Nephron progenitor cell (in vitro differentiated cells): ENCODE data around the gene ALOXE3.

Experiments used
- DNase-seq: peaks from one replicate; pipeline ENCODE4 v3.0.0; 2021
- H3K27ac Mint-ChIP-seq: 2 replicates; pipeline ENCODE4 v1.8.0; 2021; ENCODE audit warnings: mild to moderate bottlenecking, moderate library complexity, mixed read lengths
- H3K27me3 Mint-ChIP-seq: 2 replicates; pipeline ENCODE4 v1.8.0; 2021; ENCODE audit warnings: mild to moderate bottlenecking, low read depth, mixed read lengths; ENCODE audit not compliant: poor library complexity
- H3K36me3 Mint-ChIP-seq: 2 replicates; pipeline ENCODE4 v1.8.0; 2021; ENCODE audit warnings: low read depth, mixed read lengths
- H3K4me1 Mint-ChIP-seq: 2 replicates; pipeline ENCODE4 v1.8.0; 2021; ENCODE audit warnings: mixed read lengths
- H3K4me3 Mint-ChIP-seq: 2 replicates; pipeline ENCODE4 v1.8.0; 2021; ENCODE audit warnings: mild to moderate bottlenecking, moderate library complexity, mixed read lengths
- H3K9me3 Mint-ChIP-seq: 2 replicates; pipeline ENCODE4 v1.8.0; 2021; ENCODE audit warnings: mild to moderate bottlenecking, moderate library complexity, mixed read lengths
- TF ChIP-seq, protein P1 (sequence below): fragments of 200-600 bp; sonication (generic); IDR thresholded peaks from 2 replicates; pipeline ENCODE4 v1.5.0; 2021; ENCODE audit warnings: antibody characterized with exemption

Gene ALOXE3

DNA sequence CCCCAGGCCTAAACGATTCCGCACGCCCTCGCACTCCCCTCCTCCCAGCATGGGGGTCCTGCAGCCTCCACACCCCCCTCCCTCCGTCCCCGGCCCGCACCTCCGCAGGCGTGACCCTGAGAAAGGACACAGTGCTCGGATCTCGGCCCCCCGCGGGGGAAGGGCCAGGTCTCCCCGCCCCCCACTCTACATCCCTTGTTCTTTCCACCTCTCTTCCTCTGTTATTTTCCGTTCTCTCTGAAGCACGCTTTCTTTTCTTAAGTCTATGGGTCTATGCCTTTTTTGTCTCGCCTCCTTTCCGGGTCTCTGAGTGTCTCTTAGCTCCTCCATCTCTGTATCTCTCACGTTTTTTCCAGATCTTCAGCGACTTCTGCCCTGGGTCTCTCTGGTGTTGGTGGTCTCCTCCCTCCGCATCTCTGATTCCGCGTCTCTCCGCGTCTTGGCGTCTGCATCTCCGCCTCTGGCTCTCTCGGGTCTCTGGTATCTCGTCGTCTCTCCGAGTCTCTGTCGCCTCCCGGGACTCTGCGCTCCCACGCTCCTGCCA lies 7.7 kb upstream of the ALOXE3 start:
- TF ChIP-seq, protein P1, sequence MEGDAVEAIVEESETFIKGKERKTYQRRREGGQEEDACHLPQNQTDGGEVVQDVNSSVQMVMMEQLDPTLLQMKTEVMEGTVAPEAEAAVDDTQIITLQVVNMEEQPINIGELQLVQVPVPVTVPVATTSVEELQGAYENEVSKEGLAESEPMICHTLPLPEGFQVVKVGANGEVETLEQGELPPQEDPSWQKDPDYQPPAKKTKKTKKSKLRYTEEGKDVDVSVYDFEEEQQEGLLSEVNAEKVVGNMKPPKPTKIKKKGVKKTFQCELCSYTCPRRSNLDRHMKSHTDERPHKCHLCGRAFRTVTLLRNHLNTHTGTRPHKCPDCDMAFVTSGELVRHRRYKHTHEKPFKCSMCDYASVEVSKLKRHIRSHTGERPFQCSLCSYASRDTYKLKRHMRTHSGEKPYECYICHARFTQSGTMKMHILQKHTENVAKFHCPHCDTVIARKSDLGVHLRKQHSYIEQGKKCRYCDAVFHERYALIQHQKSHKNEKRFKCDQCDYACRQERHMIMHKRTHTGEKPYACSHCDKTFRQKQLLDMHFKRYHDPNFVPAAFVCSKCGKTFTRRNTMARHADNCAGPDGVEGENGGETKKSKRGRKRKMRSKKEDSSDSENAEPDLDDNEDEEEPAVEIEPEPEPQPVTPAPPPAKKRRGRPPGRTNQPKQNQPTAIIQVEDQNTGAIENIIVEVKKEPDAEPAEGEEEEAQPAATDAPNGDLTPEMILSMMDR = no peak
- Mint-ChIP-seq H3K27ac (peak overlapping the region; percentile 91), H3K4me3 (peak overlapping the region; percentile 93), H3K36me3 (no peaks in the 10 kb centered on the region), H3K9me3 (no peaks in the 10 kb centered on the region), H3K27me3 (peaks cover 56% of the 10 kb centered on the region), H3K4me1 (peaks cover 37% of the 10 kb centered on the region)
- peak; percentile 61 for DNase-seq

GRCh38 chr17:8125154-8125946 lies 7.0 kb upstream of the ALOXE3 start:
- peak overlapping the region; percentile 93 for H3K4me3 Mint-ChIP-seq
- TF ChIP-seq, protein P1 = no peak
- peaks cover 37% of the 10 kb centered on the region for H3K4me1 Mint-ChIP-seq
- H3K9me3 Mint-ChIP-seq = no peaks in the 10 kb centered on the region
- peak; percentile 92 for DNase-seq
- H3K27me3 Mint-ChIP-seq = peaks cover 61% of the 10 kb centered on the region
- no peaks in the 10 kb centered on the region for H3K36me3 Mint-ChIP-seq
- peak overlapping the region; percentile 91 for H3K27ac Mint-ChIP-seq

- peak; percentile 38 for DNase-seq
- Mint-ChIP-seq H3K4me3 (peak overlapping the region; percentile 93), H3K36me3 (no peaks in the 10 kb centered on the region), H3K27me3 (peaks cover 60% of the 10 kb centered on the region), H3K9me3 (no peaks in the 10 kb centered on the region), H3K4me1 (peaks cover 37% of the 10 kb centered on the region), H3K27ac (peak overlapping the region; percentile 31)
- TF ChIP-seq, protein P1 = no peak
These were observed 6.2 kb upstream of the ALOXE3 start for GRCh38 chr17:8124350-8125153.

GRCh38 chr17:8123695-8124349 lies 5.5 kb upstream of the ALOXE3 start, which contains the start of gene HES7:
Gene HES7 (minus strand): TSS chr17:8124106. CDS start chr17:8124084, 22 bp downstream.
- DNase-seq = peak; percentile 73
- peak within 1 kb of the TSS; percentile 52 for H3K27ac Mint-ChIP-seq
- H3K36me3 Mint-ChIP-seq = no peaks in the 10 kb centered on the region
- peak within 1 kb of the TSS; percentile 93 for H3K4me3 Mint-ChIP-seq
- H3K27me3 Mint-ChIP-seq = peaks cover 58% of the 10 kb centered on the region
- H3K4me1 Mint-ChIP-seq = peaks cover 37% of the 10 kb centered on the region
- H3K9me3 Mint-ChIP-seq = no peaks in the 10 kb centered on the region
- TF ChIP-seq, protein P1 = no peak

DNA sequence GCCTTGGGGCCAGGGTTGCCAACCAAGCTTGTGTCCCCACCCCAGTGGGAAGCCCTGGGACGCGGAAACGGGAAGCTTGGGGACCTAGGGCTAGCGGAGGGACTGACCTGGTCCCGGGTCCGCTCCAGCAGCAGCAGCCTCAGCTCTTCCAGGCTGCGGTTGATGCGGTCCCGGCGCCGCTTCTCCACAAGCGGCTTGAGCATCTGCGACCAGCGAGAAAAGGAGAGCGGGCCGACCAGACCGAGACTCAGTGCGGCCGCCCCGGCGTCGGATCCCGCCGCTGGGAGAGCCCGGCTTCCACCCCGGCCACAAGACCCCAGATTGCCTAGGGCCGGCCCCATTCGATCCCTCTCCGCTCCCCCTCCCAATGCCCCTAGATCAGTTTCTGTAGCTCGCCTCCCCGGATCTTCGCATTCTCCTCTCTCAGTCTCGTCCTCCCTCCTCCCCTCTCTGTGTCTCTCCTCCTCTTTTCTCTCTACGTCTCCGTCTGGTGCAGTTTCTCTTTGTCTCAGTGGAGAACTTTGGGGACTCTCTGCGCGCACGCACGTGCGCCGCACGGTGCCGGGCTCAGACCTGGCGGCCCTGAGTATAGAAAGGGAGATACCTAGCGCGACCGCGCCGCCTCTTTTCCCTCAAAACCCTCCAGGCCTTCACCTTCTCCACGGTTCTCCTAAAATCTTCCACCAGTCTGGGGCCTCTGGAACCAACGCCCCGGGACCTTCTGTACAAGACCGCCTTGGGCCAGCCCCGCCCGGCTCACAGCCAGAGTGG lies 4.8 kb upstream of the ALOXE3 start:
- no peaks in the 10 kb centered on the region for H3K9me3 Mint-ChIP-seq
- DNase-seq = peak; percentile 49
- H3K27me3 Mint-ChIP-seq = peaks cover 63% of the 10 kb centered on the region
- H3K4me3 Mint-ChIP-seq = peak overlapping the region; percentile 93
- H3K4me1 Mint-ChIP-seq = peaks cover 43% of the 10 kb centered on the region
- H3K27ac Mint-ChIP-seq = no peak overlapping the region
- TF ChIP-seq, protein P1 = no peak
- no peaks in the 10 kb centered on the region for H3K36me3 Mint-ChIP-seq
